AG04449 (cell line): Measurements from ENCODE around the gene PRKG1.

Experiments
- CTCF ChIA-PET: fragments of 350-600 bp; formaldehyde crosslinking; extraction: SDS; loops from one replicate; lab custom pipeline; 2021; ENCODE audit warnings: antibody characterized with exemption; lab: Yijun Ruan, JAX
- POLR2A ChIA-PET: fragments of 400-600, 350-600 bp; formaldehyde crosslinking; extraction: SDS; loops from one replicate; lab custom pipeline; 2020; ENCODE audit warnings: antibody characterized with exemption, inconsistent platforms; lab: Yijun Ruan, JAX
- DNase-seq: peaks from one replicate; pipeline ENCODE4 v3.0.0-alpha.2; 2010; ENCODE audit warnings: low read depth, low spot score
- H3K4me3 ChIP-seq: 2 replicates; pipeline ENCODE4 v1.5.1; 2011; ENCODE audit warnings: low read depth, mild to moderate bottlenecking, control low read depth, low read length
- TF ChIP-seq, protein P1 (sequence below): IDR thresholded peaks from one replicate; pipeline ENCODE4 v1.5.1; 2011; ENCODE audit warnings: mild to moderate bottlenecking, moderate library complexity, low read length, control low read depth, inconsistent platforms; ENCODE audit not compliant: insufficient read depth; ENCODE audit errors: missing control alignments

Gene PRKG1

DNA sequence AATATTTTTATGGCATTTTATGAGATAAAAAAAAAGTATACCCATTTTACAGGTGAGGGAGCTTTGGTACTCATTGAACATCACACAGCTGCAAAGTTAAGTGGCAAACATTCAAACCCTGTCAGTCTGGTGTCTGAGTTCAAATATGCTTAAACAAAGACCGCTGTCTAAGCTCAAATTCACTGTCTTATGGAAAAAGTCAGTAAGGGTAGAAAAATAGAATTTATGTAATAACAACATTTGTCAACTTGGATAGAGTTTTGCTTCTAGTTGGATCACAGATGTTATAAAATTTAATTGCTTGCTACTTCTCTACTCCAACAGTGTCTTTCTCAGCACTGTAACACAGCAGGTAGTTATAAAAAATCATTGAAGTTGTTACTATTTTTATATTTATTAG, 786.8 kb downstream of the PRKG1 start:
- CTCF ChIA-PET = no interaction called here
- no peak for DNase-seq
- H3K4me3 ChIP-seq = no peak overlapping the region
- TF ChIP-seq, protein P1, sequence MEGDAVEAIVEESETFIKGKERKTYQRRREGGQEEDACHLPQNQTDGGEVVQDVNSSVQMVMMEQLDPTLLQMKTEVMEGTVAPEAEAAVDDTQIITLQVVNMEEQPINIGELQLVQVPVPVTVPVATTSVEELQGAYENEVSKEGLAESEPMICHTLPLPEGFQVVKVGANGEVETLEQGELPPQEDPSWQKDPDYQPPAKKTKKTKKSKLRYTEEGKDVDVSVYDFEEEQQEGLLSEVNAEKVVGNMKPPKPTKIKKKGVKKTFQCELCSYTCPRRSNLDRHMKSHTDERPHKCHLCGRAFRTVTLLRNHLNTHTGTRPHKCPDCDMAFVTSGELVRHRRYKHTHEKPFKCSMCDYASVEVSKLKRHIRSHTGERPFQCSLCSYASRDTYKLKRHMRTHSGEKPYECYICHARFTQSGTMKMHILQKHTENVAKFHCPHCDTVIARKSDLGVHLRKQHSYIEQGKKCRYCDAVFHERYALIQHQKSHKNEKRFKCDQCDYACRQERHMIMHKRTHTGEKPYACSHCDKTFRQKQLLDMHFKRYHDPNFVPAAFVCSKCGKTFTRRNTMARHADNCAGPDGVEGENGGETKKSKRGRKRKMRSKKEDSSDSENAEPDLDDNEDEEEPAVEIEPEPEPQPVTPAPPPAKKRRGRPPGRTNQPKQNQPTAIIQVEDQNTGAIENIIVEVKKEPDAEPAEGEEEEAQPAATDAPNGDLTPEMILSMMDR = no peak
- POLR2A ChIA-PET = no interaction called here

DNA sequence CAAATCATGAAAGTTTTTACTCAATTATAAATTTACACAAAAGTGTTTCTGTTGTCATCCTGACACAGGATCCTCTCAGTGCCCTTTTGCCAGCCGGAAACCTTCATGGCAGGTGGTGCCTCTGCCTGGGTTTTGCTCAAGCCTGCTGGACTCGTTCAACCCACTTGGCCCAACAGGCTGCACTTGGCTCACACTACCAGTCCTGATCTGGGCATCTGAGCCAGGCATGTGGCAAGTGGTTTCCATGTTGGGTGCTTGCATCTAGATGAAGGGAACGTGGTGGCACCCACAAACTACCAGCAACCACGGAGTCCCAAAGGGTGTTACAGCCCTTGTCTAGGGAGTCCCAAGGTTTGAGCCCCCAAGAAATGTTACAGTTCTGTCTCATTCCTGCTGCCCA, 787.4 kb downstream of the PRKG1 start:
- CTCF ChIA-PET = no interaction called here
- POLR2A ChIA-PET = no interaction called here
- no peak overlapping the region for H3K4me3 ChIP-seq
- no peak for DNase-seq
- TF ChIP-seq, protein P1 = no peak

GRCh38 chr10:51862149-51862548, 787.9 kb downstream of the PRKG1 start:
- TF ChIP-seq, protein P1 = no peak
- no peak overlapping the region for H3K4me3 ChIP-seq
- CTCF ChIA-PET = no interaction called here
- POLR2A ChIA-PET = no interaction called here
- no peak for DNase-seq

GRCh38 chr10:51867956-51868355, 793.7 kb downstream of the PRKG1 start:
- TF ChIP-seq, protein P1 = no peak
- H3K4me3 ChIP-seq = peak overlapping the region; percentile 29
- ChIA-PET CTCF (interaction anchor here (1.0 to 1.5 kb wide), 3 partner anchors 9 to 804 kb away, joined by 3 read pairs; no protein-coding TSS in a partner anchor), POLR2A (no interaction called here)
- peak; percentile 61 for DNase-seq

DNA sequence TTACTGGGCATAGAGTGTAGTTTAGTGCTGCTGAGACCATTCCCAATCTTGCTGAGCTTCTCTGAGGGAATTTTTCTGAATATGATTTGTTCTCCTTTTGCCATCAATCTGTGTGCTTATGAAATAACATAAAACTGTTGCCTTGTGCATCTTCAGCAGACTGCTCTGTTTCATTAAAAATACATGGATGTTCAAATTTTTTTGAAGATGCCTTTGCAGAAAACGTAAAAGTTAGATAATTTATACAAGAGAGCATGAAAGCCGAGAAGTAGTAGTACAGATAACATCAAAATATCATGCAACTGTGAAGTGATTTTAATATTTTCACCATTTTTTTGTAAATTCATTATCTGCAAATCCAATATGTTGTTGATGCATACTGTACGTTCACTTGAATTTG, 799.8 kb downstream of the PRKG1 start:
- ChIA-PET CTCF (no interaction called here), POLR2A (no interaction called here)
- no peak overlapping the region for H3K4me3 ChIP-seq
- DNase-seq = no peak
- TF ChIP-seq, protein P1 = no peak

DNA sequence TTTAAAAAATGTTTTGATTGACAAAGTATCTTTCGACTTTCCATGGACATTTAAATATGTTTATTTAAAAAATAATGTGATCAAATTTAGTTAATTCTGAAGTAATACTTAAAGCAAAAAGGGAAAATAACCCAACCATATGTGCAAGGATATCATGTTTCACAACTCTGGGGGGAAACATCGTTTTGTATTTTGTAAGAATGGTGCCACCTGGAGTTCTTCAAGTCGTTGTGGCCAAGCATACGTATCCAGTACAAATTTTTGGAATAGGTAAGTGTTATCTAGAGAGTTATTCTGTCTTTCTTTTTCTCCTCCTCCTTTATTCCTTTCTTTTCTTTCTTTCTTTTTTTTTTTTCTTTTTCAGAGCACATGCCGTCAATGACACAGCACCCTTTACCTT, 801.3 kb downstream of the PRKG1 start:
- ChIA-PET CTCF (interaction anchor here (1.1 kb wide), 1 partner anchor 11 kb away, joined by 4 read pairs; no protein-coding TSS in a partner anchor), POLR2A (no interaction called here)
- TF ChIP-seq, protein P1 = no peak
- H3K4me3 ChIP-seq = no peak overlapping the region
- DNase-seq = no peak
